Muscle layer of colon (tissue), 2 donors: ENCODE data around the gene INSYN2B.

Source experiments
- H3K27ac ChIP-seq: one replicate; pipeline ENCODE4 v1.7.0; 2013; ENCODE audit warnings: low read depth, mild to moderate bottlenecking, low read length, moderate library complexity
- H3K27me3 ChIP-seq, 2 donors: one replicate each; pipeline ENCODE4 v1.7.0; 2013; ENCODE audit warnings: low read length in 2 of 2, mild to moderate bottlenecking in 2 of 2; ENCODE audit not compliant: insufficient read depth in 2 of 2, control insufficient read depth in 1 of 2
- H3K36me3 ChIP-seq: one replicate; pipeline ENCODE4 v1.7.0; 2013; ENCODE audit warnings: mild to moderate bottlenecking, low read length; ENCODE audit not compliant: insufficient read depth
- H3K4me1 ChIP-seq: one replicate; pipeline ENCODE4 v1.7.0; 2013; ENCODE audit warnings: mild to moderate bottlenecking, low read length; ENCODE audit not compliant: insufficient read depth
- H3K4me3 ChIP-seq, 2 donors: one replicate each; pipeline ENCODE4 v1.7.0; 2013; ENCODE audit warnings: low read length in 2 of 2, low read depth in 1 of 2, mild to moderate bottlenecking in 1 of 2, moderate library complexity in 1 of 2
- H3K9ac ChIP-seq: one replicate; pipeline ENCODE4 v1.7.0; 2013; ENCODE audit warnings: low read length
- H3K9me3 ChIP-seq: one replicate; pipeline ENCODE4 v1.7.0; 2013; ENCODE audit warnings: mild to moderate bottlenecking, low read length
- donor health status: abdominal sarcoma.
- donor health status: Adenocarcinoma of cecum.

The INSYN2B gene

DNA sequence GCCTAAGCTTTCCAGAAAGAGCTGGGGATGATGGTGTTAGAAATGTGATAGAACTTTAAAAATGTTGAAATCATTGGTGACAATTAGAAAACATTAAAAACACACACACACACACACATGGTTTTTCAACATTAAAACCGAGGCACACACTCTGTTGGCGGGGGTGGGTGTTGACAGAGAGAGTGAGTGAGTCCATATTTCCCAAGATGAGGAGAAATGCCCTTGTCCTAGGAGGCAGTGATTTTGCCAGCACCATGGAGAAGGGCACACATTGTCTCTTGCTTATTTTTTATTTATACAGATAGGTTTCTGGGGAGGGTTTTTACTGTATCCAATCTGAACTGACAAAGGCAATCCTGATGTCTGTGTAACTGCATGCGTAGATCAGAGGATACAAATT, 152.5 kb downstream of the INSYN2B start:
- Histone ChIP-seq H3K4me3 (no peak overlapping the region), H3K4me1 (no peaks in the 10 kb centered on the region), H3K27me3 (no peaks in the 10 kb centered on the region), H3K27ac (no peak overlapping the region), H3K9me3 (no peaks in the 10 kb centered on the region), H3K9ac (no peak overlapping the region), H3K36me3 (no peaks in the 10 kb centered on the region)

- Histone ChIP-seq H3K4me3 (no peak overlapping the region), H3K36me3 (no peaks in the 10 kb centered on the region), H3K27ac (no peak overlapping the region), H3K27me3 (no peaks in the 10 kb centered on the region), H3K9me3 (no peaks in the 10 kb centered on the region), H3K4me1 (no peaks in the 10 kb centered on the region), H3K9ac (no peak overlapping the region)
Observed at GRCh38 chr5:169826618-169827017, 153.7 kb downstream of the INSYN2B start.

- H3K9ac ChIP-seq = no peak overlapping the region
- no peaks in the 10 kb centered on the region for H3K9me3 ChIP-seq
- H3K27me3 ChIP-seq = no peaks in the 10 kb centered on the region
- no peaks in the 10 kb centered on the region for H3K36me3 ChIP-seq
- no peak overlapping the region for H3K4me3 ChIP-seq
- no peaks in the 10 kb centered on the region for H3K4me1 ChIP-seq
- no peak overlapping the region for H3K27ac ChIP-seq
Observed at GRCh38 chr5:169817031-169817430, 163.3 kb downstream of the INSYN2B start.

GRCh38 chr5:169814522-169814921, 165.8 kb downstream of the INSYN2B start:
- H3K36me3 ChIP-seq = no peaks in the 10 kb centered on the region
- no peak overlapping the region for H3K9ac ChIP-seq
- H3K4me3 ChIP-seq = no peak overlapping the region
- H3K4me1 ChIP-seq = no peaks in the 10 kb centered on the region
- H3K27me3 ChIP-seq = no peaks in the 10 kb centered on the region
- no peak overlapping the region for H3K27ac ChIP-seq
- no peaks in the 10 kb centered on the region for H3K9me3 ChIP-seq
